ENCODE results near the gene FAM171A1.

GRCh38 chr10:15387021-15387420 lies 15.9 kb upstream of the FAM171A1 start:
- TF ChIP-seq, protein P1, sequence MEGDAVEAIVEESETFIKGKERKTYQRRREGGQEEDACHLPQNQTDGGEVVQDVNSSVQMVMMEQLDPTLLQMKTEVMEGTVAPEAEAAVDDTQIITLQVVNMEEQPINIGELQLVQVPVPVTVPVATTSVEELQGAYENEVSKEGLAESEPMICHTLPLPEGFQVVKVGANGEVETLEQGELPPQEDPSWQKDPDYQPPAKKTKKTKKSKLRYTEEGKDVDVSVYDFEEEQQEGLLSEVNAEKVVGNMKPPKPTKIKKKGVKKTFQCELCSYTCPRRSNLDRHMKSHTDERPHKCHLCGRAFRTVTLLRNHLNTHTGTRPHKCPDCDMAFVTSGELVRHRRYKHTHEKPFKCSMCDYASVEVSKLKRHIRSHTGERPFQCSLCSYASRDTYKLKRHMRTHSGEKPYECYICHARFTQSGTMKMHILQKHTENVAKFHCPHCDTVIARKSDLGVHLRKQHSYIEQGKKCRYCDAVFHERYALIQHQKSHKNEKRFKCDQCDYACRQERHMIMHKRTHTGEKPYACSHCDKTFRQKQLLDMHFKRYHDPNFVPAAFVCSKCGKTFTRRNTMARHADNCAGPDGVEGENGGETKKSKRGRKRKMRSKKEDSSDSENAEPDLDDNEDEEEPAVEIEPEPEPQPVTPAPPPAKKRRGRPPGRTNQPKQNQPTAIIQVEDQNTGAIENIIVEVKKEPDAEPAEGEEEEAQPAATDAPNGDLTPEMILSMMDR (IDR thresholded peaks at IDR 0.05; ENCODE audit: low read length): no peak
- no peak for TF ChIP-seq EZH2 (IDR thresholded peaks at IDR 0.05; ENCODE audit: borderline replicate concordance, low read length)

Data from OCI-LY1 (cell line).